ENCODE data around the gene CRP.

DNA sequence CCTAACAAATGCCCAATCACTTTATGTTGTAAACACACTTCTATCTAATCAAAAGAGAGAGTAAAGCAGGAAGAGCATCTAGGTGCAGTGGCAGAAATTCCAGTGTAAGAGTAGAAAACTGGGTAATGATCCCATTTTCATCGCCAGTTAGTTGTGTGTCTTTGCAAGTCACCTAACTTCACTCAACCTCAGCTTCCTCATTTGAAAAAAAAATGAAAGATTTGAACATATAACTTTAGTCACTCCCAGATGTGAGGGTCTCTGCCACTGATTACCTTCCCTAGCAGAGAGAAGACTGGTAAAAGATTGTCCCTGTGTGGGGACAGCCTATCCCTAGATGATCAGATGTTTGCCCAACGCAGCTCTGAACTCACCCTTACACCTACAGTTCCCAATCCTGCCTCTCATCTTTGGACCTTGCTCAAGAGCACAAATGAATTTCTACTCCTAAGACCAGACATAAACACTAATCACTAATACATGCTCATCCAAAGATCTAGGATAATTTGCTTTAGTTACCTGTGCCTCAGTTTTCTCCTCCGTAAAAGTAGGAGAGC, 41.1 kb upstream of the CRP start:
- TF ChIP-seq, protein P1, sequence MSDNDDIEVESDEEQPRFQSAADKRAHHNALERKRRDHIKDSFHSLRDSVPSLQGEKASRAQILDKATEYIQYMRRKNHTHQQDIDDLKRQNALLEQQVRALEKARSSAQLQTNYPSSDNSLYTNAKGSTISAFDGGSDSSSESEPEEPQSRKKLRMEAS (IDR thresholded peaks at IDR 0.05): no peak
- TF ChIP-seq SNRNP70 (IDR thresholded peaks at IDR 0.05; ENCODE audit: low read depth, low read length) (no peak), ZNF891 (CRISPR knock-in tag; IDR thresholded peaks at IDR 0.05) (no peak)

Data from HepG2 (cell line).